HEK293 (cell line): ENCODE data around the gene RNPEP.

Source experiments
- CTCF ChIA-PET: fragments of 350-600 bp; formaldehyde crosslinking; extraction: SDS; loops from one replicate; lab custom pipeline; 2021; ENCODE audit warnings: antibody characterized with exemption; lab: Yijun Ruan, JAX
- POLR2A ChIA-PET: fragments of 300-600 bp; formaldehyde crosslinking; extraction: SDS; loops from one replicate; lab custom pipeline; 2020; ENCODE audit warnings: antibody characterized with exemption, inconsistent platforms; lab: Yijun Ruan, JAX
- H3K27ac ChIP-seq: fragments of 200-500 bp; sonication (Bioruptor generic); 2 replicates; pipeline ENCODE4 v1.5.1; 2014; ENCODE audit warnings: low read depth, low read length, control low read depth, inconsistent platforms; ENCODE audit errors: extremely low read depth
- H3K36me3 ChIP-seq, 2 experiments: fragments of 200-500 bp in 1 of 2; sonication (Bioruptor generic) in 1 of 2; 1 replicate in 1 of 2; 2 replicates in 1 of 2; pipeline ENCODE4 v1.5.1; 2014 to 2017; ENCODE audit warnings: inconsistent platforms in 2 of 2, low read length in 2 of 2; ENCODE audit not compliant: control insufficient read depth in 2 of 2, insufficient read depth in 1 of 2
- H3K4me1 ChIP-seq: fragments of 200-500 bp; sonication (Bioruptor generic); 2 replicates; pipeline ENCODE4 v1.5.1; 2014; ENCODE audit warnings: mild to moderate bottlenecking, low read length, inconsistent platforms; ENCODE audit not compliant: control insufficient read depth, insufficient read depth
- H3K4me3 ChIP-seq: 2 replicates; pipeline ENCODE4 v1.5.1; 2011; ENCODE audit warnings: low read depth, mild to moderate bottlenecking, control low read depth, low read length, moderate library complexity
- H3K9me3 ChIP-seq: fragments of 200-500 bp; sonication (Bioruptor generic); 2 replicates; pipeline ENCODE4 v1.5.1; 2014; ENCODE audit warnings: low read depth, low read length, inconsistent platforms; ENCODE audit not compliant: control insufficient read depth, insufficient read depth
- GLIS1 ChIP-seq: fragments of 450-650 bp; formaldehyde crosslinking; IDR thresholded peaks from 2 replicates; pipeline ENCODE4 v1.5.1; 2016; ENCODE audit warnings: missing biosample characterization, missing genetic modification characterization
- GLIS2 ChIP-seq: fragments of 450-650 bp; formaldehyde crosslinking; IDR thresholded peaks from 2 replicates; pipeline ENCODE4 v1.5.1; 2016; ENCODE audit warnings: missing biosample characterization, missing genetic modification characterization
- KLF8 ChIP-seq: fragments of 450-650 bp; formaldehyde crosslinking; IDR thresholded peaks from 2 replicates; pipeline ENCODE4 v1.5.1; 2016; ENCODE audit warnings: missing biosample characterization, missing genetic modification characterization
- MEIS1 ChIP-seq: sonication (generic); formaldehyde crosslinking; IDR thresholded peaks from 2 replicates; pipeline ENCODE4 v1.8.1; 2022; ENCODE audit warnings: missing genetic modification reagents, mild to moderate bottlenecking, borderline replicate concordance
- MZF1 ChIP-seq: fragments of 450-650 bp; formaldehyde crosslinking; IDR thresholded peaks from 2 replicates; pipeline ENCODE4 v1.5.1; 2017; ENCODE audit warnings: missing biosample characterization, missing genetic modification characterization, borderline replicate concordance
- REST ChIP-seq: fragments of 450-650 bp; formaldehyde crosslinking; IDR thresholded peaks from 2 replicates; pipeline ENCODE4 v1.5.1; 2016; ENCODE audit warnings: missing biosample characterization, missing genetic modification characterization
- SP2 ChIP-seq: fragments of 450-650 bp; formaldehyde crosslinking; IDR thresholded peaks from 2 replicates; pipeline ENCODE4 v1.5.1; 2016; ENCODE audit warnings: missing biosample characterization, missing genetic modification characterization
- SP7 ChIP-seq: fragments of 450-650 bp; formaldehyde crosslinking; IDR thresholded peaks from 2 replicates; pipeline ENCODE4 v1.5.1; 2016; ENCODE audit warnings: missing biosample characterization, missing genetic modification characterization
- TRIM28 ChIP-seq: IDR thresholded peaks from 2 replicates; pipeline ENCODE4 v1.6.1; 2011; ENCODE audit warnings: low read length, control low read depth, borderline replicate concordance
- ZBTB17 ChIP-seq: fragments of 450-650 bp; formaldehyde crosslinking; IDR thresholded peaks from 2 replicates; pipeline ENCODE4 v1.5.1; 2016; ENCODE audit warnings: missing biosample characterization, missing genetic modification characterization
- ZBTB8A ChIP-seq: fragments of 450-650 bp; formaldehyde crosslinking; IDR thresholded peaks from 2 replicates; pipeline ENCODE4 v1.5.1; 2016; ENCODE audit warnings: missing biosample characterization, missing genetic modification characterization
- ZIC2 ChIP-seq: fragments of 450-650 bp; formaldehyde crosslinking; IDR thresholded peaks from 2 replicates; pipeline ENCODE4 v1.5.1; 2016; ENCODE audit warnings: missing biosample characterization, missing genetic modification characterization
- ZNF133 ChIP-seq: fragments of 450-650 bp; formaldehyde crosslinking; IDR thresholded peaks from 2 replicates; pipeline ENCODE4 v1.5.1; 2016; ENCODE audit warnings: missing biosample characterization, missing genetic modification characterization
- ZNF18 ChIP-seq: fragments of 450-650 bp; formaldehyde crosslinking; IDR thresholded peaks from 2 replicates; pipeline ENCODE4 v1.5.1; 2016; ENCODE audit warnings: missing biosample characterization, missing genetic modification characterization
- ZNF266 ChIP-seq: fragments of 450-650 bp; formaldehyde crosslinking; IDR thresholded peaks from 2 replicates; pipeline ENCODE4 v1.5.1; 2016; ENCODE audit warnings: missing biosample characterization, missing genetic modification characterization, low read depth
- ZNF335 ChIP-seq: fragments of 450-650 bp; formaldehyde crosslinking; conservative IDR thresholded peaks from 2 replicates; pipeline ENCODE4 v1.5.1; 2016; ENCODE audit warnings: missing biosample characterization, missing genetic modification characterization
- ZNF530 ChIP-seq: fragments of 450-650 bp; formaldehyde crosslinking; IDR thresholded peaks from 2 replicates; pipeline ENCODE4 v1.5.1; 2016; ENCODE audit warnings: low read depth, missing biosample characterization, missing genetic modification characterization
- ZNF639 ChIP-seq: fragments of 450-650 bp; formaldehyde crosslinking; IDR thresholded peaks from 2 replicates; pipeline ENCODE4 v1.5.1; 2016; ENCODE audit warnings: missing biosample characterization, missing genetic modification characterization
- ZNF645 ChIP-seq: fragments of 450-650 bp; formaldehyde crosslinking; IDR thresholded peaks from 2 replicates; pipeline ENCODE4; 2016; ENCODE audit warnings: missing biosample characterization, missing genetic modification characterization
- ZNF658 ChIP-seq: fragments of 450-650 bp; formaldehyde crosslinking; IDR thresholded peaks from 2 replicates; pipeline ENCODE4; 2016; ENCODE audit warnings: missing biosample characterization, missing genetic modification characterization
- ZNF768 ChIP-seq: fragments of 450-650 bp; formaldehyde crosslinking; IDR thresholded peaks from 2 replicates; pipeline ENCODE4 v1.5.1; 2018; ENCODE audit warnings: missing biosample characterization, mild to moderate bottlenecking, missing genetic modification characterization
- ZNF792 ChIP-seq: fragments of 450-650 bp; formaldehyde crosslinking; IDR thresholded peaks from 2 replicates; pipeline ENCODE4 v1.5.1; 2016; ENCODE audit warnings: missing biosample characterization, missing genetic modification characterization

Gene RNPEP

GRCh38 chr1:202017749-202018467 lies 35.5 kb downstream of the RNPEP start:
- CTCF ChIA-PET: interaction anchor here (0.7 to 1.2 kb wide), 6 partner anchors 9 to 106 kb away, joined by 3 to 5 read pairs (median 3); no protein-coding TSS in a partner anchor
- Histone ChIP-seq H3K9me3 (no peaks in the 10 kb centered on the region), H3K36me3 (no peaks in the 10 kb centered on the region), H3K27ac (peak overlapping the region; percentile 29; the same call in 1 of the 2 replicates), H3K4me1 (peaks cover 18% of the 10 kb centered on the region), H3K4me3 (no peak overlapping the region)
- POLR2A ChIA-PET: interaction anchor here (1.6 to 2.2 kb wide), 2 partner anchors 17 to 88 kb away, joined by 5 to 6 read pairs; no protein-coding TSS in a partner anchor
- TF ChIP-seq GLIS1 (tag by site-specific recombination) (peak; percentile 79), ZBTB8A (tag by site-specific recombination) (peak; percentile 31; the same call in 1 of the 2 replicates), MZF1 (tag by site-specific recombination) (no peak), SP7 (tag by site-specific recombination) (peak; percentile 18; the same call in 1 of the 2 replicates), TRIM28 (no peak), ZIC2 (tag by site-specific recombination) (peak; percentile 79), ZNF658 (tag by site-specific recombination) (no peak), ZNF18 (no peak)

- CTCF ChIA-PET: interaction anchor here (1.0 kb wide), 2 partner anchors 10 to 105 kb away, joined by 3 read pairs; no protein-coding TSS in a partner anchor
- H3K4me1 ChIP-seq: peaks cover 18% of the 10 kb centered on the region
- H3K36me3 ChIP-seq: no peaks in the 10 kb centered on the region
- POLR2A ChIA-PET: interaction anchor here (1.5 to 2.2 kb wide), 3 partner anchors 16 to 87 kb away, joined by 4 to 6 read pairs (median 5); no protein-coding TSS in a partner anchor
- peak overlapping the region; percentile 29; the same call in 1 of the 2 replicates for H3K27ac ChIP-seq
- H3K9me3 ChIP-seq: no peaks in the 10 kb centered on the region
- no peak overlapping the region for H3K4me3 ChIP-seq
- TF ChIP-seq ZNF266 (tag by site-specific recombination): no peak
- peak; percentile 42 for TF ChIP-seq GLIS2 (tag by site-specific recombination)
- TF ChIP-seq REST: peak; percentile 67; the same call in 1 of the 2 replicates
- peak; percentile 92 for TF ChIP-seq ZNF18
- 0 out of 2 replicates have a peak, but pooled peaks have one; percentile 27 for TF ChIP-seq KLF8 (tag by site-specific recombination)
- TF ChIP-seq ZNF768 (tag by site-specific recombination): no peak
- TF ChIP-seq ZNF639 (tag by site-specific recombination): no peak
- TF ChIP-seq MEIS1 (CRISPR knock-in tag): no peak
- no peak for TF ChIP-seq ZNF645
- TF ChIP-seq ZNF133: no peak
- 0 out of 2 replicates have a peak, but pooled peaks have one; percentile 38 for TF ChIP-seq ZNF792 (tag by site-specific recombination)
- TF ChIP-seq ZNF335 (tag by site-specific recombination): peak; percentile 52
- peak; percentile 22; the same call in 1 of the 2 replicates for TF ChIP-seq SP2
- TF ChIP-seq ZIC2 (tag by site-specific recombination): 0 out of 2 replicates have a peak, but pooled peaks have one; percentile 37
- no peak for TF ChIP-seq ZNF530 (tag by site-specific recombination)
- 0 out of 2 replicates have a peak, but pooled peaks have one; percentile 29 for TF ChIP-seq ZBTB17 (tag by site-specific recombination)
Observed at GRCh38 chr1:202018468-202019234, 36.2 kb downstream of the RNPEP start.
